GM12878 (cell line): ENCODE results near the gene GIMD1.

Experiments used
- EZH2 ChIP-seq: IDR thresholded peaks from 2 replicates; pipeline ENCODE4 v1.6.1; 2012; ENCODE audit warnings: low read depth, mild to moderate bottlenecking, control low read depth, inconsistent platforms, low read length, borderline replicate concordance; ENCODE audit not compliant: control insufficient read depth
- IKZF2 ChIP-seq, 2 experiments: fragments of 450-650 bp; IDR thresholded peaks; 2 replicates each; pipeline ENCODE4 v1.6.1; 2017; ENCODE audit warnings: mild to moderate bottlenecking in 2 of 2, moderate library complexity in 2 of 2
- SREBF2 ChIP-seq: IDR thresholded peaks from 2 replicates; pipeline ENCODE4 v1.6.1; 2012; ENCODE audit warnings: mild to moderate bottlenecking, low read length
- YBX1 ChIP-seq: fragments of 450-650 bp; IDR thresholded peaks from 2 replicates; pipeline ENCODE4 v1.6.1; 2016; ENCODE audit warnings: antibody characterized with exemption
- TF ChIP-seq, protein P1 (sequence below): fragments of 450-650 bp; IDR thresholded peaks from 2 replicates; pipeline ENCODE4 v1.6.1; 2014; ENCODE audit warnings: mild to moderate bottlenecking
- TF ChIP-seq, protein P2 (sequence below): fragments of 450-650 bp; formaldehyde crosslinking; IDR thresholded peaks from 2 replicates; pipeline ENCODE4 v1.4.0; 2020; ENCODE audit warnings: mild to moderate bottlenecking, moderate library complexity
- TF ChIP-seq, protein P3 (sequence below): fragments of 450-650 bp; IDR thresholded peaks from 2 replicates; pipeline ENCODE4 v1.6.1; 2017; ENCODE audit warnings: low read depth, mild to moderate bottlenecking, moderate library complexity

DNA sequence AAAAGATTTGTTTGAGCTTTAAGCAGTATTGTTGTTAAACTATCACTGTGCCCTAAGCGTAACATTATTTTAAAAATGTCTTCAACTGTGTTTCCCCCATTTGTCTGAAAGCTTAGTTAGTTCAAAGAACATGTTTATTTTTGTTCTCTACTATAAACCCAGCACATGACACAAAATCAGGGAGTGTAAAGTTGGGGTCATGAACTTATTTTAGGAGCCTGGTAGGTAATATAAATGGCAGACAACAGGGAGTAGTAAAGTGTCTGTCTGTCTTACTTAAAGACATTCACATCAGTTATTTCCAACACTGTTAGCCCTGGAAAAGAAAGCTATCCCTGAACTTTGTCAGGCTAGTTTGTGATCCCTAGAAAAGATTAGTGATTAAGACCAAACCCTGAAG, 48.3 kb downstream of the GIMD1 start:
- no peak for TF ChIP-seq IKZF2 (IDR thresholded peaks at IDR 0.05)
- TF ChIP-seq EZH2 = no peak
- no peak for TF ChIP-seq SREBF2
- TF ChIP-seq, protein P1, sequence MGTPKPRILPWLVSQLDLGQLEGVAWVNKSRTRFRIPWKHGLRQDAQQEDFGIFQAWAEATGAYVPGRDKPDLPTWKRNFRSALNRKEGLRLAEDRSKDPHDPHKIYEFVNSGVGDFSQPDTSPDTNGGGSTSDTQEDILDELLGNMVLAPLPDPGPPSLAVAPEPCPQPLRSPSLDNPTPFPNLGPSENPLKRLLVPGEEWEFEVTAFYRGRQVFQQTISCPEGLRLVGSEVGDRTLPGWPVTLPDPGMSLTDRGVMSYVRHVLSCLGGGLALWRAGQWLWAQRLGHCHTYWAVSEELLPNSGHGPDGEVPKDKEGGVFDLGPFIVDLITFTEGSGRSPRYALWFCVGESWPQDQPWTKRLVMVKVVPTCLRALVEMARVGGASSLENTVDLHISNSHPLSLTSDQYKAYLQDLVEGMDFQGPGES = no peak
- TF ChIP-seq, protein P2, sequence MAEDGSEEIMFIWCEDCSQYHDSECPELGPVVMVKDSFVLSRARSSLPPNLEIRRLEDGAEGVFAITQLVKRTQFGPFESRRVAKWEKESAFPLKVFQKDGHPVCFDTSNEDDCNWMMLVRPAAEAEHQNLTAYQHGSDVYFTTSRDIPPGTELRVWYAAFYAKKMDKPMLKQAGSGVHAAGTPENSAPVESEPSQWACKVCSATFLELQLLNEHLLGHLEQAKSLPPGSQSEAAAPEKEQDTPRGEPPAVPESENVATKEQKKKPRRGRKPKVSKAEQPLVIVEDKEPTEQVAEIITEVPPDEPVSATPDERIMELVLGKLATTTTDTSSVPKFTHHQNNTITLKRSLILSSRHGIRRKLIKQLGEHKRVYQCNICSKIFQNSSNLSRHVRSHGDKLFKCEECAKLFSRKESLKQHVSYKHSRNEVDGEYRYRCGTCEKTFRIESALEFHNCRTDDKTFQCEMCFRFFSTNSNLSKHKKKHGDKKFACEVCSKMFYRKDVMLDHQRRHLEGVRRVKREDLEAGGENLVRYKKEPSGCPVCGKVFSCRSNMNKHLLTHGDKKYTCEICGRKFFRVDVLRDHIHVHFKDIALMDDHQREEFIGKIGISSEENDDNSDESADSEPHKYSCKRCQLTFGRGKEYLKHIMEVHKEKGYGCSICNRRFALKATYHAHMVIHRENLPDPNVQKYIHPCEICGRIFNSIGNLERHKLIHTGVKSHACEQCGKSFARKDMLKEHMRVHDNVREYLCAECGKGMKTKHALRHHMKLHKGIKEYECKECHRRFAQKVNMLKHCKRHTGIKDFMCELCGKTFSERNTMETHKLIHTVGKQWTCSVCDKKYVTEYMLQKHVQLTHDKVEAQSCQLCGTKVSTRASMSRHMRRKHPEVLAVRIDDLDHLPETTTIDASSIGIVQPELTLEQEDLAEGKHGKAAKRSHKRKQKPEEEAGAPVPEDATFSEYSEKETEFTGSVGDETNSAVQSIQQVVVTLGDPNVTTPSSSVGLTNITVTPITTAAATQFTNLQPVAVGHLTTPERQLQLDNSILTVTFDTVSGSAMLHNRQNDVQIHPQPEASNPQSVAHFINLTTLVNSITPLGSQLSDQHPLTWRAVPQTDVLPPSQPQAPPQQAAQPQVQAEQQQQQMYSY (CRISPR knock-in tag) = no peak
- TF ChIP-seq, protein P3, sequence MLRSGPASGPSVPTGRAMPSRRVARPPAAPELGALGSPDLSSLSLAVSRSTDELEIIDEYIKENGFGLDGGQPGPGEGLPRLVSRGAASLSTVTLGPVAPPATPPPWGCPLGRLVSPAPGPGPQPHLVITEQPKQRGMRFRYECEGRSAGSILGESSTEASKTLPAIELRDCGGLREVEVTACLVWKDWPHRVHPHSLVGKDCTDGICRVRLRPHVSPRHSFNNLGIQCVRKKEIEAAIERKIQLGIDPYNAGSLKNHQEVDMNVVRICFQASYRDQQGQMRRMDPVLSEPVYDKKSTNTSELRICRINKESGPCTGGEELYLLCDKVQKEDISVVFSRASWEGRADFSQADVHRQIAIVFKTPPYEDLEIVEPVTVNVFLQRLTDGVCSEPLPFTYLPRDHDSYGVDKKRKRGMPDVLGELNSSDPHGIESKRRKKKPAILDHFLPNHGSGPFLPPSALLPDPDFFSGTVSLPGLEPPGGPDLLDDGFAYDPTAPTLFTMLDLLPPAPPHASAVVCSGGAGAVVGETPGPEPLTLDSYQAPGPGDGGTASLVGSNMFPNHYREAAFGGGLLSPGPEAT = no peak
- no peak for TF ChIP-seq YBX1
